Erythroblast (primary cell): ENCODE data around the gene CMBL.

Source experiments
- GATA1 ChIP-seq: IDR thresholded peaks from 2 replicates; pipeline ENCODE4 v1.6.1; 2011; ENCODE audit warnings: low read depth, mild to moderate bottlenecking, control low read depth, low read length, moderate library complexity
- POLR2A ChIP-seq: IDR thresholded peaks from 2 replicates; pipeline ENCODE4 v1.6.1; 2011; ENCODE audit warnings: mild to moderate bottlenecking, low read length

DNA sequence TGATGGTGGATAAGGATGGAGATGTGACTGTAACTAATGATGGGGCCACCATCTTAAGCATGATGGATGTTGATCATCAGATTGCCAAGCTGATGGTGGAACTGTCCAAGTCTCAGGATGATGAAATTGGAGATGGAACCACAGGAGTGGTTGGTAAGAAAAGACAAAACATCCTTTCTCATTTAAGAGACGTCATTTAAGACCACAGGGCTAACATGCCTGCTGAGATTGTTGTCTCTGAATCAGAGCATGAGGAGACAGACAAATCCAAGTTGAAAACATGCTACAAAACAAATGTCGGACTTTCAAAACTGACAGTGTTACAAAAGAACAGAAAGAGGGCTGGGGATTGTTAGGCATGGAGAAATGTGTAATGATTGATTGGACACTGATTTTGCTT, 53.0 kb downstream of the CMBL start:
- TF ChIP-seq POLR2A: no peak
- TF ChIP-seq GATA1: no peak
